ENCODE measurements around the gene HS6ST1.

HS6ST1 gene

GRCh38 chr2:128289439-128289838 lies 29.2 kb downstream of the HS6ST1 start:
- H3K27ac ChIP-seq (replicated peaks), result no peak overlapping the region
- no peak overlapping the region for H3K4me3 ChIP-seq (replicated peaks; ENCODE audit: insufficient read depth, low read length)
- no peaks in the 10 kb centered on the region for H3K27me3 ChIP-seq (ENCODE audit: insufficient read depth, poor library complexity, severe bottlenecking)
- TF ChIP-seq POLR2AphosphoS5 (IDR thresholded peaks at IDR 0.05; ENCODE audit: low read depth), result no peak
- TF ChIP-seq REST (IDR thresholded peaks at IDR 0.05; ENCODE audit: insufficient replicate concordance, low read depth), result no peak
- TF ChIP-seq SPI1 (IDR thresholded peaks at IDR 0.05; ENCODE audit: borderline replicate concordance, low read depth), result no peak
- TF ChIP-seq, protein P1, sequence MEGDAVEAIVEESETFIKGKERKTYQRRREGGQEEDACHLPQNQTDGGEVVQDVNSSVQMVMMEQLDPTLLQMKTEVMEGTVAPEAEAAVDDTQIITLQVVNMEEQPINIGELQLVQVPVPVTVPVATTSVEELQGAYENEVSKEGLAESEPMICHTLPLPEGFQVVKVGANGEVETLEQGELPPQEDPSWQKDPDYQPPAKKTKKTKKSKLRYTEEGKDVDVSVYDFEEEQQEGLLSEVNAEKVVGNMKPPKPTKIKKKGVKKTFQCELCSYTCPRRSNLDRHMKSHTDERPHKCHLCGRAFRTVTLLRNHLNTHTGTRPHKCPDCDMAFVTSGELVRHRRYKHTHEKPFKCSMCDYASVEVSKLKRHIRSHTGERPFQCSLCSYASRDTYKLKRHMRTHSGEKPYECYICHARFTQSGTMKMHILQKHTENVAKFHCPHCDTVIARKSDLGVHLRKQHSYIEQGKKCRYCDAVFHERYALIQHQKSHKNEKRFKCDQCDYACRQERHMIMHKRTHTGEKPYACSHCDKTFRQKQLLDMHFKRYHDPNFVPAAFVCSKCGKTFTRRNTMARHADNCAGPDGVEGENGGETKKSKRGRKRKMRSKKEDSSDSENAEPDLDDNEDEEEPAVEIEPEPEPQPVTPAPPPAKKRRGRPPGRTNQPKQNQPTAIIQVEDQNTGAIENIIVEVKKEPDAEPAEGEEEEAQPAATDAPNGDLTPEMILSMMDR (IDR thresholded peaks at IDR 0.05; ENCODE audit: insufficient read depth, low read length), result no peak
- no peak for TF ChIP-seq GABPA (IDR thresholded peaks at IDR 0.05; ENCODE audit: low read depth)
- DNase-seq (ENCODE audit: low read depth in 1 of 2, low spot score in 1 of 2), result no peak

GRCh38 chr2:128288781-128289180 lies 29.9 kb downstream of the HS6ST1 start:
- Histone ChIP-seq H3K4me3 (replicated peaks; ENCODE audit: insufficient read depth, low read length) (no peak overlapping the region), H3K27me3 (ENCODE audit: insufficient read depth, poor library complexity, severe bottlenecking) (no peaks in the 10 kb centered on the region), H3K27ac (replicated peaks) (no peak overlapping the region)
- DNase-seq (ENCODE audit: low read depth in 1 of 2, low spot score in 1 of 2), result no peak
- TF ChIP-seq POLR2AphosphoS5 (IDR thresholded peaks at IDR 0.05; ENCODE audit: low read depth), result no peak
- TF ChIP-seq, protein P1 (IDR thresholded peaks at IDR 0.05; ENCODE audit: insufficient read depth, low read length), result no peak
- TF ChIP-seq REST (IDR thresholded peaks at IDR 0.05; ENCODE audit: insufficient replicate concordance, low read depth), result no peak
- TF ChIP-seq GABPA (IDR thresholded peaks at IDR 0.05; ENCODE audit: low read depth), result no peak
- TF ChIP-seq SPI1 (IDR thresholded peaks at IDR 0.05; ENCODE audit: borderline replicate concordance, low read depth), result no peak

GRCh38 chr2:128287780-128288735 lies 30.6 kb downstream of the HS6ST1 start:
- TF ChIP-seq, protein P1 (IDR thresholded peaks at IDR 0.05; ENCODE audit: insufficient read depth, low read length), result no peak
- TF ChIP-seq SPI1 (IDR thresholded peaks at IDR 0.05; ENCODE audit: borderline replicate concordance, low read depth) (no peak), REST (IDR thresholded peaks at IDR 0.05; ENCODE audit: insufficient replicate concordance, low read depth) (no peak), GABPA (IDR thresholded peaks at IDR 0.05; ENCODE audit: low read depth) (no peak), POLR2AphosphoS5 (IDR thresholded peaks at IDR 0.05; ENCODE audit: low read depth) (no peak)

More at GRCh38 chr2:128287780-128288735, 30.6 kb downstream of the HS6ST1 start:
- Histone ChIP-seq H3K4me3 (replicated peaks; ENCODE audit: insufficient read depth, low read length) (no peak overlapping the region), H3K27me3 (ENCODE audit: insufficient read depth, poor library complexity, severe bottlenecking) (no peaks in the 10 kb centered on the region), H3K27ac (replicated peaks) (no peak overlapping the region)
- no peak for DNase-seq (ENCODE audit: low read depth in 1 of 2, low spot score in 1 of 2)

Data from HL-60 (cell line).